Fibroblast of villous mesenchyme (primary cell): Measurements from ENCODE around the gene ITSN2. TPM values are rescaled to one million over a fixed set of nuclear protein-coding genes. Genes with fewer than 3 reads are reported as not detected.

Experiments
- DNase-seq: peaks from one replicate; pipeline ENCODE4 v3.0.0-alpha.2; 2010; ENCODE audit warnings: low read depth
- H3K4me3 ChIP-seq: 2 replicates; pipeline ENCODE4 v1.5.1; 2011; ENCODE audit warnings: low read depth, mild to moderate bottlenecking, low read length
- total RNA-seq: library from RNA; depleted of rRNA; stranded (reverse); fragments of >200 nt; gene quantifications from 2 replicates; pipeline ENCODE4 v1.2.3, GENCODE V29; 2012
- TF ChIP-seq, protein P1 (sequence below): IDR thresholded peaks from 2 replicates; pipeline ENCODE4 v1.5.1; 2012; ENCODE audit warnings: low read depth, mild to moderate bottlenecking, low read length; ENCODE audit not compliant: insufficient read depth

Gene ITSN2
- total RNA-seq, 1 donor, result 35.8 TPM

DNA sequence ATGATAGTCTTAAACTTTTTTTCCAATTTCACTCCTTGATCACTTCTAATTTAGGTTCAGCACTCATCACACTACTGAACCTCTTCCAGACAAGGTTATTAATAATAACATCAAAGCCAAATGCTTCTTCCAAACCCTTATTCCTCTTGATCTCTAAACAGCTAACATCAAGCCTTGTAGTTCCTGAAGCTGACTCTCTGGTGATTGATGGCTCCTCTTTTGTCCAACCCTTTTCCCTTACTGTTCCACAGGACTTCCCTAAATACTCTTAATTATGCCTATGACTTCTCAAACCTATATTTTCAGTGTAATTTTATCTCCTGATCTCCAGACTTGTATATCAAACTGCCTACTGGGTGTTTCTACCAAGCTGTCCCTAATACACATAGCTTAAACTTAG, 101.6 kb downstream of the ITSN2 start:
- DNase-seq, result no peak
- H3K4me3 ChIP-seq, result no peak overlapping the region
- TF ChIP-seq, protein P1, sequence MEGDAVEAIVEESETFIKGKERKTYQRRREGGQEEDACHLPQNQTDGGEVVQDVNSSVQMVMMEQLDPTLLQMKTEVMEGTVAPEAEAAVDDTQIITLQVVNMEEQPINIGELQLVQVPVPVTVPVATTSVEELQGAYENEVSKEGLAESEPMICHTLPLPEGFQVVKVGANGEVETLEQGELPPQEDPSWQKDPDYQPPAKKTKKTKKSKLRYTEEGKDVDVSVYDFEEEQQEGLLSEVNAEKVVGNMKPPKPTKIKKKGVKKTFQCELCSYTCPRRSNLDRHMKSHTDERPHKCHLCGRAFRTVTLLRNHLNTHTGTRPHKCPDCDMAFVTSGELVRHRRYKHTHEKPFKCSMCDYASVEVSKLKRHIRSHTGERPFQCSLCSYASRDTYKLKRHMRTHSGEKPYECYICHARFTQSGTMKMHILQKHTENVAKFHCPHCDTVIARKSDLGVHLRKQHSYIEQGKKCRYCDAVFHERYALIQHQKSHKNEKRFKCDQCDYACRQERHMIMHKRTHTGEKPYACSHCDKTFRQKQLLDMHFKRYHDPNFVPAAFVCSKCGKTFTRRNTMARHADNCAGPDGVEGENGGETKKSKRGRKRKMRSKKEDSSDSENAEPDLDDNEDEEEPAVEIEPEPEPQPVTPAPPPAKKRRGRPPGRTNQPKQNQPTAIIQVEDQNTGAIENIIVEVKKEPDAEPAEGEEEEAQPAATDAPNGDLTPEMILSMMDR, result no peak

DNA sequence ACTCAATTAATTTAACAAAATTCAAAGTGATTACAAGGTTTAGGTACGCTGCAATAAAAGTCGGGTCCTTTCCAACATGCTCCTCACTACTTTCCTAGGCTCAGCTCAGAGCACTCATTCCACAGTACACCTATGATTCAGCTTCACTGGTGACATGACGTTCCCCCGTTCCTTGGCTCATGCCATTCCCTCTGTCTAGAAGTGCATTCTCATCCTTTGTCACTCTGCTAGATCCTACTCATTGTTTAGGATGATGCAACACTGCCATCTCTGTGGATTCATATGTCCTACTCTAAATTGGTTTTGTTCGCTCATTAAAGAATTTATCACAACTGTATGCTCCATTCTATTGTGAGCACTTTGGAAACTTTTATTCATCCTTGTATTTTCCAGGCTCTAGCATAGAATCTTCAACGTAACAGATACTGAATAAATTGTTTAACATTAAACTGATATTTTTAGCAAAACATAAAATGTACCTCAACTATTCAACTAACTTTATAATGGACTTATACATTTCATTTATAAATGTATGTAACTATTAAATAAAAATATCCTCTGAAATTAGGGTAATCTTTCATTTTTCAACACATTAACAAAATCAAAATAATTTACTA, 106.9 kb downstream of the ITSN2 start:
- no peak for DNase-seq
- TF ChIP-seq, protein P1, result no peak

DNA sequence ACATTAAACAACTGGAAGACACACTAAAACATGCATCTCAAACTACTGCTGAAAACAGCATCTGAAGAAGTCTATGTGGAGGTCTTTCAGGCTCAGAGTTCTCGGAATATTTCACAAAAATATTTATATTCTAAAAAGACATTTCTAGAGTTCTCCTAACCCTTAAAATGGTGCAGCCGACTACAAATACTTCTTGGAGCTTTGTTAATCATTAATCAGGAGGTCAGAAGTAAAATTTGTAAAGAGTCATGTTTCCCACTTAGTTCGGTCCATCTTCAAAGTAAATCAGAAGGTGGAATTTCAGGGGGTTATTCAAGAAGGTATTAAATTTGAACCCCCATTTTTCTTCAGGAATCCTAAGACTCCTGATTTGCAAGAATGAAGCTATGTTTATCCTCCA, 112.7 kb downstream of the ITSN2 start:
- H3K4me3 ChIP-seq, result no peak overlapping the region
- TF ChIP-seq, protein P1, result no peak
- no peak for DNase-seq

More for the DNA sequence above, 106.9 kb downstream of the ITSN2 start:
- no peak overlapping the region for H3K4me3 ChIP-seq

DNA sequence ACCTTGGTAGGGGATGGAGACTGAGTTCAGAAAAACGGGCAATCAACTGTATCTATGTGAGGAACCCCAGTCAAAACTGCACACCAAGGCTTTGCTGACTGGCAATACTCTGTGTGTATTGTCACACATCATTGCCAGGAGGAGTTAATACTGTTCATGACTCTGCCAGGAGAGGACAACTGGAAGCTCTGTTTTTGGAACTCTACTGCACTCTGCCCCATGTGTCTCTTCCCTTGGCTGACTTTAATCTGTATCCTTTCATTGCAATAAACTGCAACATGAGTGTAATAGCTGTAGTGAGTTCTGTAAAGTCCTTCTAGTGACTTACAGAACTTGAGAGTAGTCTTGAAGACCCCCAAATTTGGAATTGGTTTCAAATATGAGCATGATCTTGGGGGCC, 113.2 kb downstream of the ITSN2 start:
- no peak for DNase-seq
- H3K4me3 ChIP-seq, result no peak overlapping the region
- TF ChIP-seq, protein P1, result no peak

DNA sequence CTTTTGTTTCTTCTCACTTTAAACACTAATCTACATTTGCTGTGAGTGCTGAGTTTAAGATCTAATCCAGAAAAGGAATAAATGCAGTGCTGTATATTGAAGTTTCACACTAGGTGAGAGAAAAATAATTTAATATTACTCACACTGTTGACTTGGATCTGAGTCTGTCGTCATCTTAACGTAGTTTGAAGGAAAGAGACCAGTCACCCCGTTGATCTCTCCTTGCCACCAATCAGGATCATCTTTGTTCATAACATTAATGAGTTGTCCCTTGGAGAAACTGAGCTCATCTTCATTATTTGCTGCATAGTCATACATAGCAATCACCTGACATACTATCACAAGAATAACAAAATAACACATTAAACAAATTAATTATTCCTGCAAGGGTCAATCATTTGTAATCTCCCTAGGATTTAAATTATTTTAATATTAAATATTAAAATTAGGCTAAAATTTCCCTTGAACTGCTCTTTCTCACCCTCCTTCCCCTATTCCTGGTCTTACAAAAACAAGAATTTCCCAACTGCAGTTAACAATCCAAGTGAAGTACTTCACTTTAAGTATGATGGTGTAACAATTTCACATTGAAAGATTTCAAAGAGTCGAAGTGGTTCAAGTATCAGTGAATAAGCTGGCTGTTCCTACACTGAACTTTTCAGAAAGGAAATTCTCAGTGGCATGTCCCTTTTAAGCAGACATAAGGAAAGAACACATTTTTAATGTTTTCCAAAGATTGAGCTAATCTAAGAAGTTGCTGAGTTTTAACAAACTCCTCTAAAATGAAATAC, 114.2 kb downstream of the ITSN2 start:
- DNase-seq, result peak; percentile 20
- H3K4me3 ChIP-seq, result no peak overlapping the region
- TF ChIP-seq, protein P1, result no peak

DNA sequence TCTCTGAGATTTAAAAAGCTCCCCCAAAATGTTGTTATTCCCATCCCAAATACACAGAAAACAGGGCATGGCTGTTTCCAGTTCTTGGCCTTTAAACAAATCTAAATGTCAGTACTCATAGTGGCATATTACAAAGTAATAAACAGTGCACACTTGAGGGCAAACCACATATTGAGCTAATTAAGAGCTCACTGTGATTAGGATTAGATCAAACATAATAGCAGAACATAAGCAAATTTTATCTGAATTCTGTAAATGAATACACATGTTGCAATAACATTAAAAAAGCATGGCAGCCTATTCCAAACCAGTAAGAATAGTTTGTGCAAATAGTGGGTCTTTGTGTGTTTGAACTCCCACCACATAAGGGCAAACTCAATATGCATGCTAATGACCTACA, 118.8 kb downstream of the ITSN2 start:
- DNase-seq, result no peak
- TF ChIP-seq, protein P1, result no peak
- H3K4me3 ChIP-seq, result no peak overlapping the region
